ENCODE data around the gene S1PR3.

The S1PR3 gene

GRCh38 chr9:89038382-89039103 is 47.3 kb downstream of the S1PR3 start:
- DNase-seq (ENCODE audit: low read depth in 2 of 2): no peak

GRCh38 chr9:89039104-89039465 is 47.8 kb downstream of the S1PR3 start:
- no peak for DNase-seq (ENCODE audit: low read depth in 2 of 2)

GRCh38 chr9:89039664-89040063 is 48.4 kb downstream of the S1PR3 start:
- DNase-seq (ENCODE audit: low read depth in 2 of 2): no peak

- no peak for DNase-seq (ENCODE audit: low read depth in 2 of 2)
Observed at GRCh38 chr9:89042984-89043383, 51.7 kb downstream of the S1PR3 start.

DNA sequence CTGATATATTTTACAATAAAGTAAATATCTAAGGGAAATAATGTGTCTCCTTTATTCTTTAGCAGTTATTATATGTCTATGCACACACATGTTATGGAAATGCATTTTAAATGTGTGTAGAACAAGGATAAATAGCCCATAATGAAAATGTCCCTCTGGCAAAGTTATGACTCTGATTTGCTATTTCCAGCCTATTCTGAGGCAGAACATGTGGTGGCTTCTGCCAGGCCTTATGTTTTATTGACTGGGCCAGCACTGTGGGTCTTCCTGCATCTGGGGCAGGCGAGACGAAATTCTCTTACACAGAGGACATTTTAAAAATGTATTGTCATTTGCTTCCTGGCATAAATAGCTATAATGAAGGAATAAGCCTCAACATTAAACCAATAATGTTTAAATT is 52.8 kb downstream of the S1PR3 start:
- no peak for DNase-seq (ENCODE audit: low read depth in 2 of 2)

DNA sequence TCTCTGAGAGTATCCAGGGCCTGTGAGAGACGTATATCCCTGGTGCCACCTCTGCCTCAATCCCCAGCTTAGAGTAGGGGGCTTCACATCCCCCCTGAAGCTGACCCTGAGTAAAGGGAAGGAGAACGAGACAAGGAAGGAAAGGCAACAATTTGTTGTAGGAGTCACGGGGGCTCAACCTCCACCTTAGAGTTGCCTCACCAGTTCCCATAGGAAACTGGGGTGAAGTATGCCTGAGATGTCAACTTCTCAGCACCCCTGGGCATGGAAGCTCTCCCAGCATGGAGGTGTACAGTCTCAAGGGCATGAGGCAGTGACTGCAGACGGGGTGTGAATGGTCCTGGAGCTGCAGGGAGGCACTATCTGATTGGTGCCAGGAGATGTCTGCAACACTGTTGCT is 53.6 kb downstream of the S1PR3 start:
- DNase-seq (ENCODE audit: low read depth in 2 of 2): no peak

- DNase-seq (ENCODE audit: low read depth in 2 of 2): no peak
Observed at GRCh38 chr9:89046832-89047231, 55.6 kb downstream of the S1PR3 start.

DNA sequence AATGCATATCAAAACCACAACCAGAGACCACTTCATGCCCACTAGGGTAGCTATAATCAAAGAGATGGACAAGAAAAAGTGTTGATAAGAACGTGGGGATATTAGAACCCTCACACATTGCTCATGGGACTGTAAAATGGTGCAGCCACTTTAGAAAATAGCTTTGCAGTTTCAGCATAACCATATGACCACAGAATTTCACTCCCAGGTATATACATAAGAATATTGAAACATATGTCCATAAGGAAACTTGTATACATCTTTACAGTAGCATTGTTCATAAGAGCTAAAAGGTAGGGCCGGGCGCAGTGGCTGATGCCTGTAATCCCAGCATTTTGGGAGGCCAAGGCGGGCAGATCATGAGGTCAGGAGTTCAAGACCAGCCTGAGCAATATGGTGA is 56.4 kb downstream of the S1PR3 start:
- DNase-seq (ENCODE audit: low read depth in 2 of 2): no peak

GRCh38 chr9:89048616-89049015 is 57.3 kb downstream of the S1PR3 start:
- no peak for DNase-seq (ENCODE audit: low read depth in 2 of 2)

DNA sequence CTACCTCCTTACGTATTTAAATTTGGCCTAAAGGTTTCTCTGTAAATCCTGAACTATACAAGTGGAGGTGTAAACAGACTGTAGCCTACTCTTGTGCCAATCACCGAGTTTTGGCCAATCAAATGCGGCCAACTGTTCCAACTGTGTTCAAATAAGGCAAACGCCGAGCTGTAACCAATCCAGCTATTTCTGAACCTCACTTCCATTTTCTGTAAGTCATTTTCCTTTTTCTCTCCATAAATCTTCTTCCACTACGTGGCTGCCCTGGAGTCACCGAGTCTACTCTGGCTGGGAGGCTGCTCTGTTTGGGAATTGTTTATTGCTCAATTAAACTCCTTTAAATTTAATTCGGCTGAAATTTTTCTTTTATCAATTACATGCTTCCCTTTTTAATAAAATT is 58.4 kb downstream of the S1PR3 start:
- no peak for DNase-seq (ENCODE audit: low read depth in 2 of 2)

- DNase-seq (ENCODE audit: low read depth in 2 of 2): no peak
Observed at GRCh38 chr9:89051421-89052025, 60.3 kb downstream of the S1PR3 start.

- no peak for DNase-seq (ENCODE audit: low read depth in 2 of 2)
Observed at GRCh38 chr9:89052470-89053097, 61.3 kb downstream of the S1PR3 start.

DNA sequence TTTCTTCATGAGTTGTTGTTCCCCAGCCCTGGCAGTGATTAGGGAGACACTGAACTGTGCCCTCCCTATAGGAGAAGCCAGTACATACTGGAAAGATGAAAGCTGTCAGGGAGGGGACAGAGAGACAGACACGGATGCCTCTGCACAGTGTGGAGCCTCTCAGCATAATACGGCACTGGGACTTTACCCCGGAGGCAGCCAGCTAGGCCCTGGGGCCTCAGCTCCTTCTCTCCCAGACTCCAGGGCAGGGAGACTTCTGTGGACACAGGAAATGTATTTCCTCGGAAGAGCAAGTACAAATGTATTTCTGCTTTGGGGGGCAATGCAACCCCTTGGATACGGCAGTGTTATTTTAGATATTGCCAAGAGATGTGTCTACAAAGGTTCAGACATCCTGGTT is 62.0 kb downstream of the S1PR3 start:
- DNase-seq (ENCODE audit: low read depth in 2 of 2): no peak
